ENCODE data around the gene CCL17. TPM values are rescaled to one million over a fixed set of nuclear protein-coding genes. Genes with fewer than 3 reads are reported as not detected.

The CCL17 gene
- not detected in 2 replicates for total RNA-seq

GRCh38 chr16:57403965-57404817 lies at the start of gene CCL17:
TSS of gene CCL17 (plus strand) at chr16:57404767. CDS start at chr16:57413933, 9,166 bp downstream.

GRCh38 chr16:57358527-57359095 lies 46.0 kb upstream of the CCL17 start, which contains the start of gene CCL22:
TSS of gene CCL22 (plus strand) at chr16:57358783. CDS start at chr16:57358817, 34 bp downstream.

GRCh38 chr16:57372372-57373116 lies 32.0 kb upstream of the CCL17 start, which contains the start of gene CX3CL1:
TSS of gene CX3CL1 (plus strand) at chr16:57372490. CDS start at chr16:57372569, 79 bp downstream.

GRCh38 chr16:57447186-57447962 lies 42.8 kb downstream of the CCL17 start, which contains the start of the genes CIAPIN1 and COQ9:
TSS of gene CIAPIN1 (minus strand) at chr16:57447385. CDS start at chr16:57440928, 6,457 bp downstream.
TSS of gene COQ9 (plus strand) at chr16:57447479. CDS start at chr16:57447506, 27 bp downstream.

GRCh38 chr16:57462209-57462977 lies 57.8 kb downstream of the CCL17 start, which contains the start of gene POLR2C:
TSS of gene POLR2C (plus strand) at chr16:57462679. CDS start at chr16:57462725, 46 bp downstream.

Other genes with a start within 250 kb of the CCL17 start
- gene PSME3IP1, start 218.7 kb upstream of the CCL17 start, total RNA-seq, result 63.4 and 89.0 TPM in 2 replicates
- 35.8 and 48.5 TPM in 2 replicates for gene RSPRY1, start 218.4 kb upstream of the CCL17 start, total RNA-seq
- 77.8 and 78.9 TPM in 2 replicates for gene ARL2BP, start 159.5 kb upstream of the CCL17 start, total RNA-seq
- under 0.01 TPM in 1 of 2 replicates, not detected in the other for gene PLLP, start 120.1 kb upstream of the CCL17 start, total RNA-seq
- not detected in 2 replicates for gene CCL22, start 46.0 kb upstream of the CCL17 start, total RNA-seq
- 0.19 and 1.4 TPM in 2 replicates for gene CX3CL1, start 32.3 kb upstream of the CCL17 start, total RNA-seq
- gene CIAPIN1, start 42.6 kb downstream of the CCL17 start, total RNA-seq, result 37.2 and 41.8 TPM in 2 replicates
- 33.8 and 43.5 TPM in 2 replicates for gene COQ9, start 42.7 kb downstream of the CCL17 start, total RNA-seq
- 113 and 150 TPM in 2 replicates for gene POLR2C, start 57.9 kb downstream of the CCL17 start, total RNA-seq
- gene DOK4, start 81.7 kb downstream of the CCL17 start, total RNA-seq, result 33.8 and 47.7 TPM in 2 replicates
- 12.7 and 20.3 TPM in 2 replicates for gene CCDC102A, start 131.8 kb downstream of the CCL17 start, total RNA-seq
- gene ADGRG5, start 137.9 kb downstream of the CCL17 start, total RNA-seq, result not detected in 2 replicates
- gene ADGRG1, start 223.9 kb downstream of the CCL17 start, total RNA-seq, result 4.5 and 6.1 TPM in 2 replicates